ENCODE results near the gene PJA2. TPM values are rescaled to one million over a fixed set of nuclear protein-coding genes. Genes with fewer than 3 reads are reported as not detected.

PJA2 gene
- total and polyA plus RNA-seq, 12 donors = 15.6 to 103 (median 87.9) TPM

GRCh38 chr5:109411149-109411514, 1.4 kb upstream of the PJA2 start:
- TF ChIP-seq CTCF (IDR thresholded peaks at IDR 0.05) = no peak
- Histone ChIP-seq H3K9me3 (peaks cover 0 to 14% (median 0%) of the 10 kb centered on the region in 11 donors), H3K4me3 (peak overlapping the region in 9 of 10 donors; percentile 45 to 90 (median 72)), H3K27ac (peak overlapping the region; percentile 83 to 99 (median 96)), H3K36me3 (no peaks in the 10 kb centered on the region), H3K4me1 (peaks cover 0 to 52% (median 38%) of the 10 kb centered on the region in 9 donors), H3K27me3 (no peaks in the 10 kb centered on the region)
- 6 to 7% methylated on average over 2 of the region's 2 CpGs for WGBS, 2 donors
- intact Hi-C loops (cut with DNase I) = loop anchor here in 2 of 10 donors (2.0 to 10.0 kb wide), 3 partner anchors 662 to 686 kb away; no protein-coding TSS in a partner anchor
- DNase-seq (no peak), ATAC-seq (no peak)

GRCh38 chr5:109410389-109411148, 795 bp upstream of the PJA2 start:
- H3K27ac ChIP-seq = peak overlapping the region; percentile 83 to 99 (median 96)
- DNase-seq (peak; percentile 72 to 84), ATAC-seq (peak; percentile 46 to 75 (median 63))
- no peaks in the 10 kb centered on the region for H3K36me3 ChIP-seq
- peaks cover 0 to 56% (median 40%) of the 10 kb centered on the region in 9 donors for H3K4me1 ChIP-seq
- peaks cover 0 to 11% (median 0%) of the 10 kb centered on the region in 11 donors for H3K9me3 ChIP-seq
- peak in 1 of 9 donors; percentile 2 for TF ChIP-seq CTCF (IDR thresholded peaks at IDR 0.05)
- peak overlapping the region; percentile 41 to 90 (median 72) for H3K4me3 ChIP-seq
- H3K27me3 ChIP-seq = no peaks in the 10 kb centered on the region
- intact Hi-C loops (cut with DNase I) = loop anchor here in 2 of 10 donors (1.0 to 10.0 kb wide), 4 partner anchors 58 to 686 kb away; no protein-coding TSS in a partner anchor
- WGBS, 2 donors = 1 to 2% methylated on average over 26 of the region's 26 CpGs

GRCh38 chr5:109408991-109409843, 557 bp downstream of the PJA2 start:
- Histone ChIP-seq H3K9me3 (peaks cover 0 to 9% (median 0%) of the 10 kb centered on the region in 11 donors), H3K27ac (peak overlapping the region; percentile 89 to 99 (median 98)), H3K4me3 (peak overlapping the region; percentile 66 to 90 (median 80)), H3K36me3 (peaks cover 0 to 5% (median 0%) of the 10 kb centered on the region in 9 donors), H3K4me1 (peaks cover 0 to 64% (median 40%) of the 10 kb centered on the region in 9 donors), H3K27me3 (no peaks in the 10 kb centered on the region)
- peak; percentile 25 to 63 (median 33) for ATAC-seq
- intact Hi-C loops (cut with DNase I) = loop anchor here in 1 of 10 donors (5.0 kb wide), 1 partner anchor 37 kb away; no protein-coding TSS in a partner anchor
- no peak for TF ChIP-seq CTCF (IDR thresholded peaks at IDR 0.05)
- WGBS, 2 donors = 0 to 1% methylated on average over 52 of the region's 52 CpGs
- DNase-seq = peak; percentile 69 to 75

- intact Hi-C loops (cut with DNase I) = loop anchor here in 1 of 10 donors (5.0 kb wide), 1 partner anchor 36 kb away; no protein-coding TSS in a partner anchor
- Histone ChIP-seq H3K4me3 (peak overlapping the region in 9 of 10 donors; percentile 66 to 90 (median 86)), H3K27me3 (no peaks in the 10 kb centered on the region), H3K27ac (peak overlapping the region in 4 of 10 donors; percentile 92 to 99 (median 99)), H3K4me1 (peaks cover 0 to 65% (median 42%) of the 10 kb centered on the region in 9 donors), H3K9me3 (peaks cover 0 to 8% (median 0%) of the 10 kb centered on the region in 11 donors), H3K36me3 (peaks cover 0 to 8% (median 0%) of the 10 kb centered on the region in 9 donors)
- 25 to 41% methylated on average over 2 of the region's 2 CpGs for WGBS, 2 donors
- no peak for TF ChIP-seq CTCF (IDR thresholded peaks at IDR 0.05)
- ATAC-seq (no peak), DNase-seq (no peak)
These were observed 1.9 kb downstream of the PJA2 start for GRCh38 chr5:109407913-109408312.
